GM12878 (cell line): ENCODE measurements around the gene UBP1. TPM values are rescaled to one million over a fixed set of nuclear protein-coding genes. Genes with fewer than 3 reads are reported as not detected.
A peak's percentile ranks its signal among the peaks of the same experiment; 100 is the strongest.

Source experiments
- ASH2L ChIP-seq: fragments of 300-600, 200-600 bp; sonication (generic); IDR thresholded peaks from 2 replicates; pipeline ENCODE4 v1.6.1; 2017; ENCODE audit warnings: low read depth, mild to moderate bottlenecking, borderline replicate concordance
- GATAD2B ChIP-seq: fragments of 450-650 bp; conservative IDR thresholded peaks from 2 replicates; pipeline ENCODE4 v1.6.1; 2017; ENCODE audit warnings: low read depth, mild to moderate bottlenecking, moderate library complexity
- NFYB ChIP-seq: IDR thresholded peaks from 2 replicates; pipeline ENCODE4 v1.6.1; 2011; ENCODE audit warnings: low read depth, mild to moderate bottlenecking, low read length, improper control_type of control experiment, moderate library complexity; ENCODE audit not compliant: insufficient read depth
- SMARCA5 ChIP-seq: fragments of 450-650 bp; IDR thresholded peaks from 2 replicates; pipeline ENCODE4 v1.6.1; 2017; ENCODE audit warnings: mild to moderate bottlenecking
- YBX1 ChIP-seq: fragments of 450-650 bp; IDR thresholded peaks from 2 replicates; pipeline ENCODE4 v1.6.1; 2016; ENCODE audit warnings: antibody characterized with exemption
- ZBTB11 ChIP-seq: fragments of 450-650 bp; formaldehyde crosslinking; IDR thresholded peaks from 2 replicates; pipeline ENCODE4 v1.5.0; 2022; ENCODE audit warnings: mild to moderate bottlenecking, missing genetic modification characterization
- polyA plus RNA-seq, 11 experiments: library from polyadenylated mRNA; depleted of rRNA in 4 of 11; unstranded in 6 of 11; stranded (reverse) in 5 of 11; fragments of >200 nt; fragmentation: Nextera tagmentation in 4 of 11; fragmentation: Illumina TruSeq in 1 of 11; extraction: Ambion mirVana in 4 of 11; extraction: Trizol in 1 of 11; gene quantifications; 1 replicate in 1 of 11; 2 replicates in 10 of 11; pipeline versions ENCODE4 v1.2.1 to v1.2.3, GENCODE V29; 2011 to 2016; ENCODE audit warnings: inconsistent platforms in 2 of 11, missing spikeins in 2 of 11, low read depth in 1 of 11
- total RNA-seq, 4 experiments: library from RNA; depleted of rRNA in 3 of 4; stranded (reverse); fragments of >200 nt in 3 of 4; fragmentation: Illumina TruSeq in 1 of 4; extraction: Trizol in 1 of 4; gene quantifications; 2 replicates each; pipeline versions ENCODE4 v1.2.1 to v1.2.3, GENCODE V29; 2013 to 2021

UBP1 gene
- total and polyA plus RNA-seq, 10 of the 15 experiments (the other 5 are each of a cell fraction or from before 2014, with no cell fraction given): 9.3 to 93.6 (median 52.4) TPM

GRCh38 chr3:33439546-33440327 lies 468 bp downstream of the UBP1 start (continued):
- TF ChIP-seq ZBTB11 (CRISPR knock-in tag) (no peak), ASH2L (0 out of 2 replicates have a peak, but pooled peaks have one; percentile 31), NFYB (no peak), GATAD2B (peak; percentile 89), SMARCA5 (peak; percentile 67; the same call in 1 of the 2 replicates), YBX1 (no peak)
